ENCODE measurements around the gene MTRR. TPM values are rescaled to one million over a fixed set of nuclear protein-coding genes. Genes with fewer than 3 reads are reported as not detected.

Gene MTRR
- polyA plus RNA-seq, 1 experiment, result 44.1 TPM

DNA sequence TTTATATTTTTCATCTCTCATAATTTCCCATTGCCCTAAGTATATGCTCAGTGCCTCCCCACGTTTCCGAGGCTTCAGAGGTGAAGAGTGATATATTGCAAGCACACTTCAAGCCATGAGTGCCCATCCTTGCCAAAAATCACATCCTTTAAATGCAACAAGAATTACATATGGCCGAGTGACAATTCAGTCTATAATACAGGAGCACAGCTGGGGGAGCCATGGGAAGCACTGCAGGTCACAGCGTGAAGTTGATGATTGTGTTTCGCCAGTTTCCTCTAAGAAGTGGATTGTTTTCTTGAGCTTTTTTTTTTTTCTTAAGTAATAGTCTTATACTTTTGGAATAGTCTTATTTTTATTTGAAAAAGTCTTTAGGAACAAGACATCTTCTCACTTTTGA is 61.1 kb downstream of the MTRR start:
- ChIA-PET POLR2A (no interaction called here), CTCF (interaction anchor here (0.9 to 3.3 kb wide), 3 partner anchors 9 to 266 kb away, joined by 3 to 12 read pairs (median 12); no protein-coding TSS in a partner anchor)
- H3K27ac ChIP-seq (ENCODE audit: low read depth, low read length), result no peak overlapping the region
- TF ChIP-seq, protein P1, sequence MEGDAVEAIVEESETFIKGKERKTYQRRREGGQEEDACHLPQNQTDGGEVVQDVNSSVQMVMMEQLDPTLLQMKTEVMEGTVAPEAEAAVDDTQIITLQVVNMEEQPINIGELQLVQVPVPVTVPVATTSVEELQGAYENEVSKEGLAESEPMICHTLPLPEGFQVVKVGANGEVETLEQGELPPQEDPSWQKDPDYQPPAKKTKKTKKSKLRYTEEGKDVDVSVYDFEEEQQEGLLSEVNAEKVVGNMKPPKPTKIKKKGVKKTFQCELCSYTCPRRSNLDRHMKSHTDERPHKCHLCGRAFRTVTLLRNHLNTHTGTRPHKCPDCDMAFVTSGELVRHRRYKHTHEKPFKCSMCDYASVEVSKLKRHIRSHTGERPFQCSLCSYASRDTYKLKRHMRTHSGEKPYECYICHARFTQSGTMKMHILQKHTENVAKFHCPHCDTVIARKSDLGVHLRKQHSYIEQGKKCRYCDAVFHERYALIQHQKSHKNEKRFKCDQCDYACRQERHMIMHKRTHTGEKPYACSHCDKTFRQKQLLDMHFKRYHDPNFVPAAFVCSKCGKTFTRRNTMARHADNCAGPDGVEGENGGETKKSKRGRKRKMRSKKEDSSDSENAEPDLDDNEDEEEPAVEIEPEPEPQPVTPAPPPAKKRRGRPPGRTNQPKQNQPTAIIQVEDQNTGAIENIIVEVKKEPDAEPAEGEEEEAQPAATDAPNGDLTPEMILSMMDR (IDR thresholded peaks at IDR 0.05; ENCODE audit: low read depth, low read length), result no peak
- no peak overlapping the region for H3K4me3 ChIP-seq (ENCODE audit: low read depth, low read length)
- DNase-seq (ENCODE audit: low read depth, low spot score), result no peak
- H3K27me3 ChIP-seq (ENCODE audit: control insufficient read depth, insufficient read depth, low read length), result peaks cover 3% of the 10 kb centered on the region
- H3K9me3 ChIP-seq (ENCODE audit: control insufficient read depth, insufficient read depth, low read length), result peaks cover 3% of the 10 kb centered on the region; the same call in 1 of the 2 replicates

DNA sequence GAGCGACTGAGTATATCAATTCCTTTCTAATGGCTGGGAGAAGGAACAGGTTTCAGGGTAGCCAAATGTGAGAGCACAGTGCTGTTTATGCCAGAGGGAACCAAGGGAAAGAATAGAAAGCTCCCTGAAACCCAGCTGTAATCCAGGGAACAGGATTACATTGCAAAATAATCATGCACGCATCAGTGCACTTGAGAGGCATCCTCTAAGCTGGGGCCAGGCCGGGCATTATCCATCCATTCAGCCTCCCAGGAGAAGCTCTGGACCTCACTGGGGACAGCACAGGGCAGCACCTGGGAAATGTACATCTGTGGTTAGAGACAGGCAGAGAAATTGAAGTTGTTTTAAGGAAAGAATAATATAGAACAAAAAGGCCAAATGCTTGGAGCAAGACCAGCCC is 72.7 kb downstream of the MTRR start:
- CTCF ChIA-PET, result no interaction called here
- Histone ChIP-seq H3K27me3 (ENCODE audit: control insufficient read depth, insufficient read depth, low read length) (no peaks in the 10 kb centered on the region), H3K27ac (ENCODE audit: low read depth, low read length) (no peak overlapping the region), H3K9me3 (ENCODE audit: control insufficient read depth, insufficient read depth, low read length) (no peaks in the 10 kb centered on the region), H3K4me3 (ENCODE audit: low read depth, low read length) (no peak overlapping the region)
- POLR2A ChIA-PET, result no interaction called here
- DNase-seq (ENCODE audit: low read depth, low spot score), result no peak
- TF ChIP-seq, protein P1 (IDR thresholded peaks at IDR 0.05; ENCODE audit: low read depth, low read length), result no peak

DNA sequence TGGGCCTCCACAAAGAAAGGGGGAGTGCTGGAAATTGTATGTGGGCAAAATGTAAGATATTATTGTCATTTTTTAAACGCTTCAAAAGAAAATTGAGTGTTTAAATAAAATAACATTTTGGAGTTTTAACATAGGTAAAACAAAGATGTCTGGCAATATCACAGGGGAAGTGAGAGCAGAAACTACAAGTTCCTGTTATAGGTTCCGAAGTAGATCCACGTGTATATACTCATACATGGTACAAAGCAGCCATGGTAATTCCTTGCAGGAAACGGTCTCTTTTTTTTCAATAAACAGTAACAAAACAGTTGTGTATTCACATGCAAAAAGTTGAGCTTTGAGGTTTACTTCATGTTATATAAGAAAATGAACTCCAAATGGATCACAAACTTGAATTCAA is 78.4 kb downstream of the MTRR start:
- DNase-seq (ENCODE audit: low read depth, low spot score), result no peak
- Histone ChIP-seq H3K4me3 (ENCODE audit: low read depth, low read length) (no peak overlapping the region), H3K27me3 (ENCODE audit: control insufficient read depth, insufficient read depth, low read length) (no peaks in the 10 kb centered on the region), H3K9me3 (ENCODE audit: control insufficient read depth, insufficient read depth, low read length) (no peaks in the 10 kb centered on the region), H3K27ac (ENCODE audit: low read depth, low read length) (no peak overlapping the region)
- ChIA-PET CTCF (interaction anchor here (2.6 kb wide), 1 partner anchor 19 kb away, joined by 6 read pairs; no protein-coding TSS in a partner anchor), POLR2A (no interaction called here)
- TF ChIP-seq, protein P1 (IDR thresholded peaks at IDR 0.05; ENCODE audit: low read depth, low read length), result no peak

Other genes starting within 250 kb of the MTRR start
- gene CFAP90, start 18.0 kb upstream of the MTRR start, polyA plus RNA-seq (2011; rRNA removed), result 0.09 and 0.10 TPM in 2 replicates
- 9.2 and 12.8 TPM in 2 replicates for gene FASTKD3, start 117 bp upstream of the MTRR start, polyA plus RNA-seq (2011; rRNA removed)

Data from AG04450 (cell line).